Stimulated activated CD4-positive, alpha-beta T cell treated with anti-CD3 and anti-CD28 coated beads, Interleukin-1b, Interleukin-23, amount 100 ng/mL, for 24 hours (primary cell): ENCODE data around the gene RASGRF1.

Experiments
- DNase-seq, 4 experiments: peaks; one replicate each; pipeline ENCODE4 v3.0.0-alpha.2; 2020; ENCODE audit warnings: low read depth in 4 of 4, low spot score in 1 of 4

RASGRF1 gene

GRCh38 chr15:79099692-79100091 is 9.1 kb upstream of the RASGRF1 start:
- DNase-seq = no peak

GRCh38 chr15:79094611-79095021 is 4.0 kb upstream of the RASGRF1 start:
- no peak for DNase-seq

GRCh38 chr15:79093352-79093935 is 2.9 kb upstream of the RASGRF1 start:
- no peak for DNase-seq

- no peak for DNase-seq
Observed at GRCh38 chr15:79092382-79092781, 1.8 kb upstream of the RASGRF1 start.

- DNase-seq = no peak
Observed at GRCh38 chr15:79091204-79091867, 756 bp upstream of the RASGRF1 start.

- no peak for DNase-seq
Observed at GRCh38 chr15:79089890-79090486, 592 bp downstream of the RASGRF1 start.

- no peak for DNase-seq
Observed at GRCh38 chr15:79089331-79089889, 1.2 kb downstream of the RASGRF1 start.

GRCh38 chr15:79088426-79089205 is 2.0 kb downstream of the RASGRF1 start:
- DNase-seq = no peak

GRCh38 chr15:79086814-79087213 is 3.8 kb downstream of the RASGRF1 start:
- no peak for DNase-seq

- DNase-seq = no peak
Observed at GRCh38 chr15:79084308-79084968, 6.1 kb downstream of the RASGRF1 start.

- DNase-seq = no peak
Observed at GRCh38 chr15:79083154-79083553, 7.4 kb downstream of the RASGRF1 start.

- no peak for DNase-seq
Observed at GRCh38 chr15:79082363-79083070, 8.1 kb downstream of the RASGRF1 start.

GRCh38 chr15:79078763-79079410 is 11.7 kb downstream of the RASGRF1 start:
- no peak for DNase-seq

- DNase-seq = no peak
Observed at GRCh38 chr15:79078003-79078402, 12.6 kb downstream of the RASGRF1 start.

GRCh38 chr15:79076661-79077060 is 13.9 kb downstream of the RASGRF1 start:
- DNase-seq = no peak

GRCh38 chr15:79075256-79075655 is 15.3 kb downstream of the RASGRF1 start:
- no peak for DNase-seq

- DNase-seq = no peak
Observed at GRCh38 chr15:79073336-79073735, 17.2 kb downstream of the RASGRF1 start.

- DNase-seq = no peak
Observed at GRCh38 chr15:79071901-79072300, 18.7 kb downstream of the RASGRF1 start.

GRCh38 chr15:79068790-79069189 is 21.8 kb downstream of the RASGRF1 start:
- no peak for DNase-seq

GRCh38 chr15:79067969-79068368 is 22.6 kb downstream of the RASGRF1 start:
- DNase-seq = no peak
